Kidney tubule cell (primary cell): ENCODE data around the gene REPIN1.

ENCODE experiments used
- DNase-seq: peaks from one replicate; pipeline ENCODE4 v3.0.0-alpha.2; 2018; ENCODE audit warnings: low spot score

REPIN1 gene

GRCh38 chr7:150396426-150396825 is 27.8 kb downstream of the REPIN1 start:
- no peak for DNase-seq

- DNase-seq = no peak
Observed at GRCh38 chr7:150396851-150397260, 28.2 kb downstream of the REPIN1 start.

GRCh38 chr7:150397346-150398107 is 28.9 kb downstream of the REPIN1 start:
- no peak for DNase-seq

GRCh38 chr7:150398108-150398964 is 29.7 kb downstream of the REPIN1 start:
- no peak for DNase-seq

- no peak for DNase-seq
Observed at GRCh38 chr7:150398965-150399320, 30.3 kb downstream of the REPIN1 start.

GRCh38 chr7:150399421-150400007 is 30.9 kb downstream of the REPIN1 start:
- no peak for DNase-seq

- peak; percentile 87 for DNase-seq
Observed at GRCh38 chr7:150400008-150400787, 31.6 kb downstream of the REPIN1 start.

- no peak for DNase-seq
Observed at GRCh38 chr7:150400788-150401423, 32.3 kb downstream of the REPIN1 start.

GRCh38 chr7:150401424-150401790 is 32.8 kb downstream of the REPIN1 start:
- no peak for DNase-seq

GRCh38 chr7:150401861-150402631 is 33.4 kb downstream of the REPIN1 start:
- DNase-seq = no peak

GRCh38 chr7:150402671-150403321 is 34.2 kb downstream of the REPIN1 start:
- no peak for DNase-seq

- no peak for DNase-seq
Observed at GRCh38 chr7:150403376-150404171, 35.0 kb downstream of the REPIN1 start.

- DNase-seq = no peak
Observed at GRCh38 chr7:150404172-150404804, 35.7 kb downstream of the REPIN1 start.

GRCh38 chr7:150404805-150405583 is 36.4 kb downstream of the REPIN1 start:
- peak; percentile 83 for DNase-seq

GRCh38 chr7:150405584-150406311 is 37.1 kb downstream of the REPIN1 start:
- no peak for DNase-seq

GRCh38 chr7:150406312-150406566 is 37.6 kb downstream of the REPIN1 start:
- no peak for DNase-seq

- DNase-seq = peak; percentile 67
Observed at GRCh38 chr7:150406567-150407421, 38.2 kb downstream of the REPIN1 start.
